Activated CD4-positive, CD25-positive, alpha-beta regulatory T cell treated with anti-CD3 and anti-CD28 coated beads, Interleukin-2, amount 50 U/mL, for 24 hours (primary cell): Measurements from ENCODE around the gene TARBP1.

Experiments
- ATAC-seq, 2 donors: fragments of 150-1000 bp; cut with Tn5 transposase; one replicate each; pipeline ENCODE4 v1.10.0; 2021; ENCODE audit warnings: mild to moderate bottlenecking in 1 of 2, moderate library complexity in 1 of 2

TARBP1 gene

GRCh38 chr1:234479866-234480265, 887 bp upstream of the TARBP1 start:
- ATAC-seq = no peak

GRCh38 chr1:234479310-234479559, 256 bp upstream of the TARBP1 start:
- no peak for ATAC-seq

GRCh38 chr1:234478152-234478480, 863 bp downstream of the TARBP1 start:
- ATAC-seq = peak; percentile 77

GRCh38 chr1:234477386-234478151, 1.4 kb downstream of the TARBP1 start:
- no peak for ATAC-seq

- no peak for ATAC-seq
These were observed 2.8 kb downstream of the TARBP1 start for GRCh38 chr1:234476172-234476571.

GRCh38 chr1:234475167-234475793, 3.7 kb downstream of the TARBP1 start:
- no peak for ATAC-seq

- ATAC-seq = no peak
These were observed 4.6 kb downstream of the TARBP1 start for GRCh38 chr1:234474375-234474774.

- no peak for ATAC-seq
These were observed 5.9 kb downstream of the TARBP1 start for GRCh38 chr1:234473118-234473517.

GRCh38 chr1:234469376-234469775, 9.6 kb downstream of the TARBP1 start:
- no peak for ATAC-seq

- no peak for ATAC-seq
These were observed 10.4 kb downstream of the TARBP1 start for GRCh38 chr1:234468580-234468979.

GRCh38 chr1:234467821-234468220, 11.2 kb downstream of the TARBP1 start:
- no peak for ATAC-seq

GRCh38 chr1:234466945-234467344, 12.0 kb downstream of the TARBP1 start:
- no peak for ATAC-seq

- ATAC-seq = no peak
These were observed 15.2 kb downstream of the TARBP1 start for GRCh38 chr1:234463749-234464148.

- ATAC-seq = no peak
These were observed 18.3 kb downstream of the TARBP1 start for GRCh38 chr1:234460652-234461051.

GRCh38 chr1:234458352-234459017, 20.5 kb downstream of the TARBP1 start:
- ATAC-seq = no peak

- ATAC-seq = no peak
These were observed 24.1 kb downstream of the TARBP1 start for GRCh38 chr1:234454926-234455325.

- no peak for ATAC-seq
These were observed 26.5 kb downstream of the TARBP1 start for GRCh38 chr1:234452406-234452965.

- ATAC-seq = no peak
These were observed 38.6 kb downstream of the TARBP1 start for GRCh38 chr1:234440348-234440747.

GRCh38 chr1:234438579-234438978, 40.4 kb downstream of the TARBP1 start:
- ATAC-seq = no peak

GRCh38 chr1:234437423-234438171, 41.4 kb downstream of the TARBP1 start:
- ATAC-seq = no peak

GRCh38 chr1:234435620-234436019, 43.4 kb downstream of the TARBP1 start:
- ATAC-seq = no peak

GRCh38 chr1:234434706-234435105, 44.3 kb downstream of the TARBP1 start:
- no peak for ATAC-seq

GRCh38 chr1:234433563-234434285, 45.3 kb downstream of the TARBP1 start:
- peak; percentile 25 to 72 for ATAC-seq
